GM18520 (cell line): ENCODE measurements around the gene BRAP.
"Not testable (repeated sequence)": the region's sequence is repeated elsewhere in the genome, so short reads cannot be mapped to it uniquely, and the experiment has no call there.

Source experiments
- ATAC-seq: cut with Tn5 transposase; IDR thresholded peaks from one replicate; pipeline ENCODE4 v1.9.1; 2021; ENCODE audit not compliant: unreplicated experiment

The BRAP gene

GRCh38 chr12:111617841-111618240, 67.9 kb downstream of the BRAP start:
- ATAC-seq = not testable (repeated sequence)

- no peak for ATAC-seq
Observed at GRCh38 chr12:111616177-111616623, 69.6 kb downstream of the BRAP start.

- no peak for ATAC-seq
Observed at GRCh38 chr12:111607239-111607638, 78.5 kb downstream of the BRAP start.

- ATAC-seq = no peak
Observed at GRCh38 chr12:111606767-111607230, 79.0 kb downstream of the BRAP start.

GRCh38 chr12:111605911-111606766, 79.6 kb downstream of the BRAP start:
- no peak for ATAC-seq

- ATAC-seq = not testable (repeated sequence)
Observed at GRCh38 chr12:111602857-111603256, 82.9 kb downstream of the BRAP start.

GRCh38 chr12:111602348-111602747, 83.4 kb downstream of the BRAP start:
- ATAC-seq = no peak

GRCh38 chr12:111600986-111601385, 84.8 kb downstream of the BRAP start:
- not testable (repeated sequence) for ATAC-seq

GRCh38 chr12:111600205-111600642, 85.5 kb downstream of the BRAP start:
- no peak for ATAC-seq

- peak; percentile 54 for ATAC-seq
Observed at GRCh38 chr12:111599453-111600204, 86.1 kb downstream of the BRAP start.

GRCh38 chr12:111598637-111599452, 86.9 kb downstream of the BRAP start, which contains the start of gene ATXN2:
Gene ATXN2, minus strand, starts transcription at chr12:111599315. Its CDS starts 281 bp downstream, at chr12:111599034.
- ATAC-seq = peak; percentile 34

GRCh38 chr12:111597831-111598636, 87.7 kb downstream of the BRAP start:
- no peak for ATAC-seq

- no peak for ATAC-seq
Observed at GRCh38 chr12:111596985-111597830, 88.5 kb downstream of the BRAP start.

GRCh38 chr12:111595341-111595835, 90.4 kb downstream of the BRAP start:
- not testable (repeated sequence) for ATAC-seq
